ENCODE data around the gene EBF4.

Gene EBF4

DNA sequence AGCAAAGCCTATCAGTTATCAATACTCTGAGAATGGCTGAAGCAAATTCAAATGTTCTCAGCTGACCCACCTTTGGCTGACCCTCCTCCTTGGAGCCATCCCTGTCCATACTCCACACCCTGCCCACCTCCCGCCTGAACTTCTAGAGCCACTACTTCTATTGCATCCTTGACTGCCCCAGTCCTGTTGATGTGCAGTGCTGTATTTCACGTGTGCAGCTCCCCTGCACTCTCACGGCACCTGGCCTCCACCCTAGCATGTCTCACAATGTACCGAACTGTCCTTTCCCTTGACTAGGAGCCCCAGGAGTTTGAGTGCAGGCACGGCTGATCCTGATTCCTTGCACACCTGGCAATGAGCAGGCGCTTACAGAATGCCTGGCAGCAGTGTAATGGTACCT is 100.9 kb downstream of the EBF4 start:
- no peak for DNase-seq

DNA sequence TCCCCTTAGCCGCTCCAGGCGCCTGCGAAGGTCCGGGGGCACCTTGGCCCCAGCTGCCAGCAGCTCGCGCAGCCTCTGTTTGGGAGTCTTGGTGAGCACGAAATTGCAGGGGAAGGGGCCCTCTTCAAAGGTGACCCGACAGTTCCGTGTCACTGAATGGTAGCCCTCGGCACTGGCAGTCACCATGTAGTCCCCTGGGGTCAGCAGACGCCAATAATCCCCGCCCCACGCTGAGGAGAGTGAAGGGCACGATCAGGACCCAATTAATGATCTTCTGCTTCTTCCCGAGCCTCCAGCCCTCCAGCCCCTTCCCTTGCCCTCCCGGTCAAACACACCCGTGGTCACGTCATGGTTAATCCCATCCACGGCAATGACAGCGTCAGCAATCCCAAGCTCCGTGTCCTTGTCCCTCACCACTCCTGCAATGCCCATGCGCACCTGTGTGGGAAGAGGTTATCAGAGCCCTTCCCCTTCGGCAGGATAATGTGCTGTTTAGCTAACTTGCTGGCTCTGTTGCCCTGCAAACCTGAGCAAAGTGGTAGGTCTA is 101.7 kb downstream of the EBF4 start:
- DNase-seq = no peak

DNA sequence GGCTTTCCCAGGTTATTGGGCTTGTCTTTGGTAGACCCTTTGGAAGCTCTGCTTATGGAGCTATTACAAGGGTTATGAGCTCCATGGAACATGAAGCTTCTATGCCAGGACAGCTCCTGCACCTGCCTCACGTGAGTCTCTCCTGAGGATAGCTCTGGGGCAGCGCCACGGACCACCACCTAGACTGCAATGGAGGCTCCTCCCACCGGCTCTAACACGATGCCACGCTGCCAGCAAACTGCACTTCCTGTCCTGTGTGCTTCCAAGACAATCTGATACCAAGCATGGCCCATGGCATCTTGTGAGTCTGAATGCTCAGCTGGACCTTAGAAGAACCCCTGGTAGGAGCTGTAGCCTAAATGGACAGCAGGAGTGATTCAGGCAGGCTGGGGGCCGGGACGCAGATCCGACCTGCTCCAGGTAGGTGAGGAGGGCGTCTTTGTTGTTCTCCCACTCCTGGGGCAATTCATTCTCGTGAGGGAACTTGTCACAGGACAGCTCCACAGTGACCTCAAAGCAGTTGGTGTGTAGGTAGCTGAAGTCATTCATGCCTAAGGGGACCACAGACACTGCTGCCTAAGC is 102.4 kb downstream of the EBF4 start:
- DNase-seq = no peak

- DNase-seq = no peak
These were observed 102.9 kb downstream of the EBF4 start for GRCh38 chr20:2795451-2795850.

GRCh38 chr20:2796011-2796660 is 103.6 kb downstream of the EBF4 start:
- no peak for DNase-seq

- no peak for DNase-seq
These were observed 104.8 kb downstream of the EBF4 start for GRCh38 chr20:2797136-2797983.

DNA sequence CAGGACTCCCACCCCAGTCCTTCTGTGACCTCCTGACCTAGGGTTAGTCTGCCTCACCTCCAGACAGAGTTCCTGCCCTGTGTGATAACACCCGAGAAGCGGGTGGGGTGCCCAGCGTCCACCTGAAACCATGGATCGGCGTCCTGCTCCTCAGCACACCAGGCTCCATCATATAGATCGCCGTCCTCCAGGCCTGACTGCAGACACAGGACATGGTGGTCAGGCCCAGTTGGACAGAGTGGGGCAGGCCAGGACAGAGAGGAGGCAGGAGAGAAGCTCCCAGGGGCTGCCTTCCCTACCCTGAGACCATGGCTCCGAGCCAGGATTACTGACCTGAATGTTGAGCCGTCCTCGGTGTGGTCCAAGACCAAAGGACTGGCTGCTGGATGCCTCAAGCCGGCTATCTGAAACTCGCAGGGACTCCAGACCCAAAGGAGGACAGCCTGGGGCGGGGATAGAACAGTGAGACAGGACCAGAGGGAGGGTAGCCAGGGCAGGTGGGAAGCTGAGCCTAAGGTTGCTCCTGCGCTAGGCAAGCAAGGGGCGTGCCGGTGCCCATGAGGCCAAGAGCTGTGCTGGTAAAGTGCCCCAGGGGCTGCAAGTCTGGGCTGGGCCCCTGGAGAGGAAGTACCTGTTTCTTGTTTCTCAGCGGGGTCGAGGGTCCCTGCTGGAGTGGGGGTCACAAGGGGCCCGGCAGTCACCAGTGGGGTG is 105.7 kb downstream of the EBF4 start:
- DNase-seq = no peak

DNA sequence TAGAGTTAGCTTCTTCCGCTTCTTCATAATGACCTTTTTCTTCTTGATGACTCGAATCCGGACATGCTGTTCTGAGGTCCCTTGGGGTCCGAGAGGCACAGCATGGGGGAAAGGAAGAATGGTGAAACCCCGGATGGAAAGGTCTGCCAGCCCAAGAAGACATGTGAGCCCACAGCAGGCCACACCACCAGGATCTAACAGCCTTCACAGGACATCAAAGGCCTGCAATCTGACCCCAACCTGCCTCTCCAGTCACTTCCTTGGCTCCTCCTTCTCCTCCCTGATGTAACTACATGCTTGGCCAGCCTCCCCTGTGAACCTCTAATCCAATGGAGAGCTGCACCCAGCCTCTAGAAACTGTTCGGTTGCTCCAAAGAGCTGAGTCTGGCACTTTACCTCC is 106.2 kb downstream of the EBF4 start:
- DNase-seq = no peak

GRCh38 chr20:2799271-2799670 is 106.7 kb downstream of the EBF4 start:
- DNase-seq = no peak

- no peak for DNase-seq
These were observed 107.3 kb downstream of the EBF4 start for GRCh38 chr20:2799688-2800520.

GRCh38 chr20:2800521-2801285 is 108.1 kb downstream of the EBF4 start, which contains the start of gene CPXM1:
TSS of gene CPXM1 (minus strand) at chr20:2800627. CDS start at chr20:2800572, 55 bp downstream.
- DNase-seq = no peak

GRCh38 chr20:2801286-2801728 is 108.7 kb downstream of the EBF4 start:
- no peak for DNase-seq

GRCh38 chr20:2804041-2804828 is 111.7 kb downstream of the EBF4 start:
- no peak for DNase-seq

DNA sequence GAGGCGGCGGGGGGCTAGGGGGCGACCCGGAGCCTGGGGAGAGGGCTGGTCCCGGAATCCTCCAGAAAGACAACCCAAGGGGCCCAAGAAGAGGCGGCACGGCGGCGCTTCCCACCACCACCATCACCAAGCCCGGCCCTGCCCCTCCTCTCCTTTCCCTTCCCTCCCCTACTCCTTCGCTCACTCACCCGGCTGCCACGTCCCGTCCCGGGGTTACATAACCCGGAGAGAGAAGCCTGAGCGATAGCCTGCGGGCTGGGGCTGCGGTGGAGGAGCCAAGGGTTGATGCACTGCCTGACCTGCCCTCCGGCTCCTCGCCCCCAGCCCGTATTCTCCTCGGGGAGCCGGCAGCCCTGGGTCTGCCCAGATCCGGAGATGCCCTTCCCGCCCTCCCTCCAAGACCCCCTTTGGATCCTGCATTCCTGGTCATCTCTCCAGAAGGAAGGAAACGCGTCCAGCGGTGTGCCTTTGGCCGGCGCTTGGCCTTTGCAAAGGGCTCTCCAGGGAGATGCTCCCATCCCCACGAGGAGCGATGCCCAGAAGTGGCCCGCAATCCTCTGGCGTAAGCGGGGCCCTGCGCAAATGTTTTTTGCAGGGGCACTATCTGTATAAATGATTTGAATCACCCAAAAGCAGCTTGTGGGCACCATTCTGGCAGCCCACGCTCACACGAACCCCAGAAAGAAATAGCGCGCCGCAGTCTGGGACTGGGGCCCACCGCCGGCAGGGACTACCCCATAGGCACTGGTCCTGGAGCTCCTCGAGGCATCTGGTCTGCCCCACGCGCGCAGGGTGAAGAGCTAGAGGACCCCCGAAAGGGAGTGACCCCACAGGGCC is 112.5 kb downstream of the EBF4 start:
- DNase-seq = no peak

GRCh38 chr20:2805689-2806350 is 113.2 kb downstream of the EBF4 start:
- no peak for DNase-seq

DNA sequence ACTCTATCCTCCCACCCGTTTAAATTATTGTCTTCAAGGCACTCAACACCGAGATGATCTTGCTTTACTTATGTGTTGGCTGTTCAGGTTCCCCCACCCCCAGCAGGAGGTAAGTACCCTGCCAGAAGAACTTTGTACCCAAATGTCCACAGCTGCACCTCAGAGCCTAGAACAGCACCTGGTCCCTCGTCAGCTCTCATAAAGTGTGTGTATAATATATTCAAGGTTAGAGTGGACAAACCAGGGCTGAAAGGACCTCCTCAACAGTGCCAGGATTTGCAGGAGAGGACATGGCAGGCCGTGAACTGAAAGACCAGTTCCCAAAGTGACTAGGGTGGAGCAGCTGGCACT is 113.7 kb downstream of the EBF4 start:
- DNase-seq = no peak

GRCh38 chr20:2807019-2807418 is 114.4 kb downstream of the EBF4 start:
- DNase-seq = no peak
